Measurements from ENCODE around the gene PSAP. TPM values are rescaled to one million over a fixed set of nuclear protein-coding genes. Genes with fewer than 3 reads are reported as not detected.

PSAP gene
- total RNA-seq, 1 donor from 2014 or later: 295 TPM

- TF ChIP-seq, protein P1, sequence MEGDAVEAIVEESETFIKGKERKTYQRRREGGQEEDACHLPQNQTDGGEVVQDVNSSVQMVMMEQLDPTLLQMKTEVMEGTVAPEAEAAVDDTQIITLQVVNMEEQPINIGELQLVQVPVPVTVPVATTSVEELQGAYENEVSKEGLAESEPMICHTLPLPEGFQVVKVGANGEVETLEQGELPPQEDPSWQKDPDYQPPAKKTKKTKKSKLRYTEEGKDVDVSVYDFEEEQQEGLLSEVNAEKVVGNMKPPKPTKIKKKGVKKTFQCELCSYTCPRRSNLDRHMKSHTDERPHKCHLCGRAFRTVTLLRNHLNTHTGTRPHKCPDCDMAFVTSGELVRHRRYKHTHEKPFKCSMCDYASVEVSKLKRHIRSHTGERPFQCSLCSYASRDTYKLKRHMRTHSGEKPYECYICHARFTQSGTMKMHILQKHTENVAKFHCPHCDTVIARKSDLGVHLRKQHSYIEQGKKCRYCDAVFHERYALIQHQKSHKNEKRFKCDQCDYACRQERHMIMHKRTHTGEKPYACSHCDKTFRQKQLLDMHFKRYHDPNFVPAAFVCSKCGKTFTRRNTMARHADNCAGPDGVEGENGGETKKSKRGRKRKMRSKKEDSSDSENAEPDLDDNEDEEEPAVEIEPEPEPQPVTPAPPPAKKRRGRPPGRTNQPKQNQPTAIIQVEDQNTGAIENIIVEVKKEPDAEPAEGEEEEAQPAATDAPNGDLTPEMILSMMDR (conservative IDR thresholded peaks at IDR 0.05): no peak
- Mint-ChIP-seq H3K36me3 (ENCODE audit: low read depth) (peaks cover 2% of the 10 kb centered on the region), H3K27ac (ENCODE audit: unreplicated experiment) (no peak overlapping the region), H3K9me3 (no peaks in the 10 kb centered on the region), H3K4me3 (no peak overlapping the region), H3K27me3 (ENCODE audit: low read depth) (no peaks in the 10 kb centered on the region), H3K4me1 (peaks cover 13% of the 10 kb centered on the region)
- no peak for DNase-seq (ENCODE audit: low read depth, low spot score)
Observed at GRCh38 chr10:71865561-71866041, 14.6 kb upstream of the PSAP start.

DNA sequence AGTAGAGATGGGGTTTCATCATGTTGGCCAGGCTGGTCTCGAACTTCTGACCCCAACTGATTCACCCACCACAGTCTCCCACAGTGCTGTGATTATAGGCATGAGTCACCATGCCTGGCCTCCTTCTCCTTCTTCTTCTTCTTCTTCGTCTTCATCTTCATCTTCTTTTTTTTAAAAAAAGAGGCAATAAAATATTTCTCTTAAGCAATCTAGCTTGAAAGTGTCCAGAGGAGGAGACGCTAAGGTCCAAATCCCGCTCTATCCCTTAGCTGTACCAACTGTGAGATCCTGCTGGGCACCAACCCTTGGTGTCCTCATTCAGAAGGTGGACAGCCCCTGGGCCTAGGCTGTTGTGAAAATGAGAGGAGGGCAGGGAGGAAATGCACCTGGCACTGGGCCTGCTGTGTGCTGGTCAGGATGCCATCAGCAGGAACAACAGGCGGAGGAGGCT lies 13.9 kb upstream of the PSAP start:
- Mint-ChIP-seq H3K36me3 (ENCODE audit: low read depth) (peaks cover 2% of the 10 kb centered on the region), H3K27ac (ENCODE audit: unreplicated experiment) (no peak overlapping the region)

DNA sequence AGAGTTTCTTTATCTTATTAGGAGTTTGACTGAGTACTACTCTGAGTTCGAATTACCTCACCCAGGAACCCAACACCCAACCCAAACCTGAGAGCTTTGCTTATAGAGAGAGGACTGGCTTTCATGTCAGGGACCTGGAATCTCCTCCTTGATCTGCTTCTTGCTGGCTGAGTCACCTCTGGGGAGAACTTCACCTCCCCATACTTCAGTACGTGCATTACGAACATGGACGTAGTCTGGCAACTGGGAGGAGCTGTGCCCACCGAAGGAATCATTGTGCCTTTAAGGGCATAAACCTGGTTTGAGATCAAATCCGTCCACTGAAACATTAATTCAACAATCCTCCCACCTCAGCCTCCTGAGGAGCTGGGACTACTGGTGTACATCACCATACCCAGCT lies 12.2 kb upstream of the PSAP start:
- no peak overlapping the region for H3K4me3 Mint-ChIP-seq
- H3K27me3 Mint-ChIP-seq (ENCODE audit: low read depth): no peaks in the 10 kb centered on the region
- peaks cover 24% of the 10 kb centered on the region for H3K4me1 Mint-ChIP-seq
- H3K9me3 Mint-ChIP-seq: no peaks in the 10 kb centered on the region
- TF ChIP-seq, protein P1 (conservative IDR thresholded peaks at IDR 0.05): no peak
- no peaks in the 10 kb centered on the region for H3K36me3 Mint-ChIP-seq (ENCODE audit: low read depth)
- no peak for DNase-seq (ENCODE audit: low read depth, low spot score)
- no peak overlapping the region for H3K27ac Mint-ChIP-seq (ENCODE audit: unreplicated experiment)

More for the DNA sequence above, 13.9 kb upstream of the PSAP start:
- no peaks in the 10 kb centered on the region for H3K9me3 Mint-ChIP-seq
- peaks cover 20% of the 10 kb centered on the region for H3K4me1 Mint-ChIP-seq
- H3K27me3 Mint-ChIP-seq (ENCODE audit: low read depth): no peaks in the 10 kb centered on the region
- no peak for DNase-seq (ENCODE audit: low read depth, low spot score)
- no peak overlapping the region for H3K4me3 Mint-ChIP-seq
- TF ChIP-seq, protein P1 (conservative IDR thresholded peaks at IDR 0.05): no peak

DNA sequence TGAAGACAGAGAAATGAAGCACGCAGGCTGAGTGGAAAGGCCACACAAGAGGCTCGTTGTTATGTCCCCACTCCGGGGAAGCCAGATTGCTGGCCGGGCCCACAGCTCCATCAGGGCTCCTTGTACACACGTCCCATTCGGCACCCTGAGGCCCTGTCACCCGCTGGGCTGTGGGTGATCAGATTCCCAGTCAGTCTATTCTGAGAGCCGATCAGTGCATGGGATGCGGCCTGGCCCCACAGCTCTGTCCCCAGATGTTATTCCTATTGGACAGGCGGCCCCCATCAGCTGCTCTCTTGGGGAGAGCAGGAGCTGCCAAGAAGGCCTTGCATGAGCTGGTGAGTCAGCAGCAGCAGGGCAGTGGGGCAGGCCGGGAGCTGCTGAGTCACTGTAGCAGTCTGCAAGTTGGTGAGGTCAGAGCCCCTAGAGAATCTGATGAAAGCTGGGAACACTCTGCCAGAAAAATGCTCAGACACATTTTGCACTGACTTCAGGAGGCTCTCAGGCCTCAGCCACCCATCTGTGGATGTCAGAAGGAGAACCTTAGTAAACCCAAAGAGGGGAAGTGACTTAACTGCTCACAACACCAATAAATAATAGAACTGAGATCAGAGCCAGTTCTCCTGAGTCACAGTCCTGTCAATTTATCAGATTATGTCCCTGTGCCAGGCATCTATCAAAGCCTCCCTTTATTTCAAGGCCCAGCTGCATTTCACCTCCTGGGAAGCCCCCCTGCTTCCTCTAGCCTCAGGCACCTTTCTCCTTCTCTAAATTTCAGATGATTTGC lies 9.4 kb upstream of the PSAP start:
- Mint-ChIP-seq H3K27me3 (ENCODE audit: low read depth) (no peaks in the 10 kb centered on the region), H3K27ac (ENCODE audit: unreplicated experiment) (peak overlapping the region; percentile 100), H3K4me3 (peak overlapping the region; percentile 50), H3K9me3 (no peaks in the 10 kb centered on the region), H3K4me1 (peaks cover 19% of the 10 kb centered on the region), H3K36me3 (ENCODE audit: low read depth) (no peaks in the 10 kb centered on the region)
- DNase-seq (ENCODE audit: low read depth, low spot score): peak; percentile 50
- TF ChIP-seq, protein P1 (conservative IDR thresholded peaks at IDR 0.05): no peak

DNA sequence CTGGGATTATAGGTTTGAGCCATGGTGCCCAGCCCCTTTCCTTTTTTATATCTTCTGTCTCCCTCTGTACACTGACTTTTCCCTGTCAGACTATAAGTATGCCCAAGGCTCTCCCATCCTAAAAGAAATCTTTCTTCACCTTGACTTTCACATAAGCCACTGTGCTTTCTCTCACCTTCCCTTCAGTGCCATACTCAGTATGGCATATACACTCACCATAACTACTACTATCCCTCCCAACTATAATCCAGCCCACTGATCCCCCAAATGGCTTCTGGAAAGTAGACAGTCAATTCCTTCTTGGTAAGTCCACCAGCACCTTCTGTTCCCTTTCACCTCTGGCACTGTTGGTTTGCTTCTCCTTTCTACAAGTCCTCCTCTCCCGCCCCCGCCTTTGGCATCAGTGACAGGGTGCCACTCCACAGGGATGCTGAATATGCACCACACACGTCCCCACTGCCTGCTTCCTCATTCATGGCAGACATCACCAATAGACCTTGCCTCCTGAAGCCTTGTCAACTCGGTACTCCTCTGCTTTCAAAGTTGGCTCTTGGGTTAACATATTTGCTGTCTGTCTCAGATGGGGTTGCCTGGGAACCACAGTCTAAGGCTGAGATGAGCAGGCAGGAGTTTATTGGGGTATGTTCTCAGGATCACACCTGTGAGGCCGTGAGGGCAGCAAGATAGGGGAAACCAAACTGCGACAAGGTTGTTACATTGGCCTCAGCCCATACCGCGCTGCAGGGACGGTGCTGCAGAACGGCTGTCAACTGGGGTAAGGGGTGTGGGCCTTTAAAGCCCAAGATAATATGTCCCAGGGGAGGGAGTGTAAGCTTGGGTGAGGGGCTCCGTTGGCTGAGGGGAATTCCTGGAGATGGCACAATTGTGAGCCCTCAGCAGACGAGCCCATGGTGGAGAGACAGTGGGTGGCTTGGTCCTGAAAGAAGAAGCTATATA lies 7.2 kb upstream of the PSAP start:
- no peak for DNase-seq (ENCODE audit: low read depth, low spot score)
- no peaks in the 10 kb centered on the region for H3K9me3 Mint-ChIP-seq
- TF ChIP-seq, protein P1 (conservative IDR thresholded peaks at IDR 0.05): no peak
- H3K27ac Mint-ChIP-seq (ENCODE audit: unreplicated experiment): peak overlapping the region; percentile 68
- no peaks in the 10 kb centered on the region for H3K36me3 Mint-ChIP-seq (ENCODE audit: low read depth)
- no peaks in the 10 kb centered on the region for H3K27me3 Mint-ChIP-seq (ENCODE audit: low read depth)
- peaks cover 24% of the 10 kb centered on the region for H3K4me1 Mint-ChIP-seq
- no peak overlapping the region for H3K4me3 Mint-ChIP-seq

Data from neural crest cell (in vitro differentiated cells).